Brain microvascular endothelial cell (primary cell): ENCODE measurements around the gene KIAA0232.
A peak's percentile ranks its signal among the peaks of the same experiment; 100 is the strongest.

Experiments used
- DNase-seq: peaks from one replicate; pipeline ENCODE4 v3.0.0-alpha.2; 2020
- H3K27ac ChIP-seq: fragments of 250-450 bp; sonication (Bioruptor Pico); 2 replicates; pipeline ENCODE4 v1.5.1; 2020; ENCODE audit warnings: mild to moderate bottlenecking, moderate library complexity
- H3K27me3 ChIP-seq: fragments of 250-450 bp; sonication (Bioruptor Pico); replicated peaks from 2 replicates; pipeline ENCODE4 v1.5.1; 2020; ENCODE audit warnings: mild to moderate bottlenecking
- H3K36me3 ChIP-seq: fragments of 250-450 bp; sonication (Bioruptor Pico); replicated peaks from 2 replicates; pipeline ENCODE4 v1.5.1; 2020; ENCODE audit warnings: mild to moderate bottlenecking
- H3K4me3 ChIP-seq: 2 replicates; pipeline ENCODE4 v1.5.1; 2011; ENCODE audit warnings: low read depth, mild to moderate bottlenecking, control low read depth, low read length, moderate library complexity
- CTCF ChIP-seq: IDR thresholded peaks from 2 replicates; pipeline ENCODE4 v1.5.1; 2011; ENCODE audit warnings: low read depth, mild to moderate bottlenecking, moderate library complexity, low read length, control low read depth, inconsistent platforms; ENCODE audit errors: missing control alignments
- in situ Hi-C: cut with HindIII; loops from 2 replicates; pipeline ENCODE4 v1.10.0; 2017; ENCODE audit warnings: low sequenced_read_pairs, low pct_ligation_motif_present

Gene KIAA0232

GRCh38 chr4:6782147-6782845, at the start of gene KIAA0232:
Gene KIAA0232 (plus strand): TSS chr4:6782727. CDS start chr4:6824454, 41,727 bp downstream.
- H3K27ac ChIP-seq = peak within 1 kb of the TSS; percentile 79
- DNase-seq = peak; percentile 78
- in situ Hi-C loops = no loop called here
- no peaks in the 10 kb centered on the region for H3K36me3 ChIP-seq
- no peak for TF ChIP-seq CTCF
- no peaks in the 10 kb centered on the region for H3K27me3 ChIP-seq
- peak within 1 kb of the TSS; percentile 83 for H3K4me3 ChIP-seq

GRCh38 chr4:6733358-6734164, 49.0 kb upstream of the KIAA0232 start:
- Histone ChIP-seq H3K27ac (no peak overlapping the region), H3K4me3 (no peak overlapping the region), H3K27me3 (no peaks in the 10 kb centered on the region), H3K36me3 (no peaks in the 10 kb centered on the region)
- in situ Hi-C loops = loop anchor here (25.0 kb wide), 1 partner anchor 129 kb away; no protein-coding TSS in a partner anchor
- TF ChIP-seq CTCF = no peak
- DNase-seq = no peak

- H3K27me3 ChIP-seq = no peaks in the 10 kb centered on the region
- H3K27ac ChIP-seq = no peak overlapping the region
- no peak for DNase-seq
- TF ChIP-seq CTCF = no peak
- H3K4me3 ChIP-seq = no peak overlapping the region
- in situ Hi-C loops = loop anchor here (25.0 kb wide), 1 partner anchor 128 kb away; no protein-coding TSS in a partner anchor
- no peaks in the 10 kb centered on the region for H3K36me3 ChIP-seq
These were observed 48.3 kb upstream of the KIAA0232 start for GRCh38 chr4:6734165-6734786.

- no peak for TF ChIP-seq CTCF
- H3K4me3 ChIP-seq = no peak overlapping the region
- in situ Hi-C loops = loop anchor here (25.0 kb wide), 1 partner anchor 122 kb away; no protein-coding TSS in a partner anchor
- no peak for DNase-seq
- H3K27me3 ChIP-seq = no peaks in the 10 kb centered on the region
- no peaks in the 10 kb centered on the region for H3K36me3 ChIP-seq
- H3K27ac ChIP-seq = no peak overlapping the region
These were observed 42.6 kb upstream of the KIAA0232 start for GRCh38 chr4:6739920-6740319.

GRCh38 chr4:6740347-6740746, 42.2 kb upstream of the KIAA0232 start:
- Histone ChIP-seq H3K36me3 (no peaks in the 10 kb centered on the region), H3K27me3 (no peaks in the 10 kb centered on the region), H3K4me3 (no peak overlapping the region), H3K27ac (no peak overlapping the region)
- in situ Hi-C loops = loop anchor here (25.0 kb wide), 1 partner anchor 122 kb away; no protein-coding TSS in a partner anchor
- DNase-seq = no peak
- TF ChIP-seq CTCF = no peak
